HCT116 (cell line): ENCODE data around the gene ZNF558. TPM values are rescaled to one million over a fixed set of nuclear protein-coding genes. Genes with fewer than 3 reads are reported as not detected.

Experiments
- ATAC-seq: fragments of 200-7000 bp; cut with Tn5 transposase; 2 replicates; pipeline ENCODE4 v1.9.1; 2020; ENCODE audit warnings: mild to moderate bottlenecking, moderate library complexity
- BruUV-seq: library from RNA; stranded (reverse); fragments of 400-500 nt; replicated peaks from 2 replicates; lab custom pipeline; 2021; lab: Mats Ljungman, UMichigan
- CTCF ChIA-PET: fragments of 300-600 bp; sonication (Branson Sonifier 250); formaldehyde crosslinking; loops from one replicate; lab custom pipeline; 2021; ENCODE audit warnings: antibody characterized with exemption; lab: Charles Lee
- POLR2A ChIA-PET: fragments of 300-600, 350-600 bp; sonication (Branson Sonifier 250); formaldehyde crosslinking; loops from one replicate; lab custom pipeline; 2021; ENCODE audit warnings: antibody characterized with exemption; lab: Charles Lee
- RAD21 ChIA-PET, 2 experiments: fragments of 300-600 bp; sonication (Branson Sonifier 250); formaldehyde crosslinking; loops; one replicate each; lab custom pipeline; 2023; ENCODE audit warnings: low total read pairs in 2 of 2; ENCODE audit not compliant: uncharacterized antibody in 2 of 2, unreplicated experiment in 2 of 2, low non-redundant PET in 1 of 2; lab: Charles Lee
- DNase-seq: peaks from one replicate; pipeline ENCODE4 v3.0.0-alpha.2; 2010; ENCODE audit warnings: low read depth, low spot score
- H2AFZ ChIP-seq: fragments of 200-600 bp; shearing (Covaris generic), sonication (generic); 2 replicates; pipeline ENCODE4 v1.6.1; 2017; ENCODE audit warnings: low read depth, mixed run types, mixed read lengths, antibody characterized with exemption, low read length; ENCODE audit not compliant: poor library complexity, severe bottlenecking
- H3K27ac ChIP-seq: 2 replicates; pipeline ENCODE4 v1.5.1; 2012; ENCODE audit warnings: low read depth, low read length
- H3K27me3 ChIP-seq: fragments of 200-600 bp; sonication (generic); 2 replicates; pipeline ENCODE4 v1.6.1; 2016; ENCODE audit warnings: mixed run types, low read length, mixed read lengths; ENCODE audit not compliant: insufficient read depth
- H3K36me3 ChIP-seq, 2 experiments: fragments of 200-500 bp in 1 of 2; fragments of 200-600 bp in 1 of 2; sonication (Bioruptor generic) in 1 of 2; sonication (generic) in 1 of 2; 2 replicates each; pipeline versions ENCODE4 v1.5.1 to v1.6.1; 2014 to 2016; ENCODE audit warnings: low read length in 2 of 2, inconsistent platforms in 1 of 2, mixed read lengths in 1 of 2, mixed run types in 1 of 2; ENCODE audit not compliant: insufficient read depth in 2 of 2, control insufficient read depth in 1 of 2
- H3K4me1 ChIP-seq, 2 experiments: fragments of 200-600 bp in 1 of 2; sonication (generic) in 1 of 2; 2 replicates each; pipeline versions ENCODE4 v1.5.1 to v1.6.1; 2012 to 2017; ENCODE audit warnings: low read length in 2 of 2, inconsistent platforms in 1 of 2, mild to moderate bottlenecking in 1 of 2, mixed read lengths in 1 of 2, mixed run types in 1 of 2, moderate library complexity in 1 of 2; ENCODE audit not compliant: insufficient read depth in 2 of 2, control insufficient read depth in 1 of 2
- H3K4me2 ChIP-seq: fragments of 200-600 bp; sonication (generic); 2 replicates; pipeline ENCODE4 v1.6.1; 2017; ENCODE audit warnings: mixed run types, low read length, mixed read lengths
- H3K4me3 ChIP-seq, 2 experiments: fragments of 200-600 bp in 1 of 2; sonication (generic) in 1 of 2; replicated peaks in 1 of 2; 2 replicates each; pipeline ENCODE4 v1.5.1; 2011 to 2016; ENCODE audit warnings: low read length in 2 of 2, control low read depth in 1 of 2, low read depth in 1 of 2, mild to moderate bottlenecking in 1 of 2, mixed read lengths in 1 of 2, mixed run types in 1 of 2
- H3K79me2 ChIP-seq: fragments of 200-600 bp; sonication (generic); 2 replicates; pipeline ENCODE4 v1.6.1; 2017; ENCODE audit warnings: mild to moderate bottlenecking, mixed run types, low read length, moderate library complexity, mixed read lengths; ENCODE audit not compliant: insufficient read depth
- H3K9ac ChIP-seq: fragments of 200-600 bp; sonication (generic); 2 replicates; pipeline ENCODE4 v1.6.1; 2016; ENCODE audit warnings: low read length, mixed read lengths
- H3K9me2 ChIP-seq: fragments of 200-600 bp; sonication (generic), shearing (Covaris generic); 2 replicates; pipeline ENCODE4 v1.6.1; 2017; ENCODE audit warnings: mixed run types, mild to moderate bottlenecking, moderate library complexity; ENCODE audit not compliant: insufficient read depth
- H3K9me3 ChIP-seq, 2 experiments: fragments of 200-500 bp in 1 of 2; fragments of 200-600 bp in 1 of 2; sonication (Bioruptor generic) in 1 of 2; sonication (generic) in 1 of 2; 2 replicates each; pipeline ENCODE4 v1.6.1; 2014 to 2017; ENCODE audit warnings: low read length in 2 of 2, mixed read lengths in 2 of 2, inconsistent platforms in 1 of 2, low read depth in 1 of 2, mild to moderate bottlenecking in 1 of 2, mixed run types in 1 of 2, moderate library complexity in 1 of 2; ENCODE audit not compliant: control insufficient read depth in 1 of 2, insufficient read depth in 1 of 2
- H4K20me1 ChIP-seq: fragments of 200-600 bp; sonication (generic), shearing (Covaris generic); 2 replicates; pipeline ENCODE4 v1.6.1; 2017; ENCODE audit warnings: mixed run types, mild to moderate bottlenecking, moderate library complexity; ENCODE audit not compliant: insufficient read depth
- CBX3 ChIP-seq: IDR thresholded peaks from 2 replicates; pipeline ENCODE4 v1.6.1; 2012; ENCODE audit warnings: low read depth
- CTCF ChIP-seq, 3 experiments: fragments of 200-600 bp in 1 of 3; sonication (generic) in 1 of 3; IDR thresholded peaks in 2 of 3; conservative IDR thresholded peaks in 1 of 3; 2 replicates each; pipeline ENCODE4 v1.5.1; 2012 to 2017; ENCODE audit warnings: low read depth in 2 of 3, low read length in 2 of 3, antibody characterized with exemption in 1 of 3, borderline replicate concordance in 1 of 3, control low read depth in 1 of 3, mild to moderate bottlenecking in 1 of 3, mixed read lengths in 1 of 3, mixed run types in 1 of 3, moderate library complexity in 1 of 3; ENCODE audit not compliant: insufficient read depth in 1 of 3
- ELF1 ChIP-seq: IDR thresholded peaks from 2 replicates; pipeline ENCODE4 v1.6.1; 2012; ENCODE audit warnings: low read depth, borderline replicate concordance
- EZH2 ChIP-seq: fragments of 200-600 bp; sonication (generic); IDR thresholded peaks from 2 replicates; pipeline ENCODE4 v1.6.1; 2017; ENCODE audit warnings: antibody characterized with exemption, mixed run types
- EZH2phosphoT487 ChIP-seq: fragments of 200-600 bp; IDR thresholded peaks from 2 replicates; pipeline ENCODE4 v1.6.1; 2018; ENCODE audit warnings: antibody characterized with exemption, borderline replicate concordance
- FOSL1 ChIP-seq: IDR thresholded peaks from 2 replicates; pipeline ENCODE4 v1.6.1; 2012; ENCODE audit warnings: low read depth
- JUND ChIP-seq: IDR thresholded peaks from 2 replicates; pipeline ENCODE4 v1.6.1; 2012
- MAX ChIP-seq: IDR thresholded peaks from 2 replicates; pipeline ENCODE4 v1.6.1; 2012
- POLR2A ChIP-seq: IDR thresholded peaks from 2 replicates; pipeline ENCODE4 v1.7.0; 2011; ENCODE audit warnings: borderline replicate concordance; ENCODE audit not compliant: insufficient read depth, insufficient read length; ENCODE audit errors: extremely low read depth
- POLR2AphosphoS5 ChIP-seq: IDR thresholded peaks from 2 replicates; pipeline ENCODE4 v1.6.1; 2011; ENCODE audit warnings: mild to moderate bottlenecking, low read depth, low read length, moderate library complexity
- RAD21 ChIP-seq: IDR thresholded peaks from 2 replicates; pipeline ENCODE4 v1.6.1; 2012; ENCODE audit warnings: low read depth, mild to moderate bottlenecking
- REST ChIP-seq: IDR thresholded peaks from 2 replicates; pipeline ENCODE4 v1.6.1; 2012; ENCODE audit warnings: low read depth
- TCF7L2 ChIP-seq: IDR thresholded peaks from 2 replicates; pipeline ENCODE4 v1.7.0; 2011; ENCODE audit warnings: borderline replicate concordance, inconsistent platforms; ENCODE audit not compliant: insufficient read depth, insufficient read length; ENCODE audit errors: extremely low read depth
- YY1 ChIP-seq: IDR thresholded peaks from 2 replicates; pipeline ENCODE4 v1.6.1; 2011; ENCODE audit warnings: low read length, low read depth, moderate library complexity, mild to moderate bottlenecking; ENCODE audit not compliant: insufficient replicate concordance; ENCODE audit errors: extremely low read depth
- ZFX ChIP-seq: fragments of 450-650 bp; IDR thresholded peaks from 2 replicates; pipeline ENCODE4 v1.6.1; 2017
- intact Hi-C: fragments of 100-400 bp; cut with micrococcal nuclease; formaldehyde crosslinking; loops from 2 replicates; pipeline ENCODE4 v1.10.0; 2022
- total RNA-seq: library from RNA; stranded (reverse); gene quantifications from one replicate; pipeline ENCODE4 v1.2.1, GENCODE V29; 2021; ENCODE audit not compliant: unreplicated experiment

ZNF558 gene
- total RNA-seq, 1 experiment from 2014 or later, result 34.2 TPM

GRCh38 chr19:8835446-8835845 lies 3.3 kb upstream of the ZNF558 start:
- no peaks in the 10 kb centered on the region for H3K27me3 ChIP-seq
- H3K79me2 ChIP-seq, result no peaks in the 10 kb centered on the region
- H3K4me2 ChIP-seq, result no peak overlapping the region
- no TSS peak for BruUV-seq
- H3K4me1 ChIP-seq, result peaks cover 5 to 19% of the 10 kb centered on the region in 2 experiments; a peak in 2 of 4 replicates
- ATAC-seq, result no peak
- no peaks in the 10 kb centered on the region for H3K9me3 ChIP-seq
- H3K4me3 ChIP-seq, result no peak overlapping the region
- no peaks in the 10 kb centered on the region for H4K20me1 ChIP-seq
- ChIA-PET RAD21 (no interaction called here), CTCF (no interaction called here), POLR2A (no interaction called here)
- no peaks in the 10 kb centered on the region for H3K36me3 ChIP-seq
- no peak overlapping the region for H2AFZ ChIP-seq
- no peak overlapping the region for H3K9ac ChIP-seq
- DNase-seq, result no peak
- no peaks in the 10 kb centered on the region for H3K9me2 ChIP-seq
- no peak overlapping the region for H3K27ac ChIP-seq
- TF ChIP-seq POLR2A (no peak), MAX (no peak), ZFX (no peak), POLR2AphosphoS5 (no peak), TCF7L2 (no peak), FOSL1 (no peak), RAD21 (no peak)
- intact Hi-C loops, result loop anchor here (10.0 kb wide), 2 partner anchors 149 to 179 kb away; partner anchors contain the start of gene MUC16

GRCh38 chr19:8831832-8832131 lies 322 bp downstream of the ZNF558 start:
- H3K36me3 ChIP-seq, result no peaks in the 10 kb centered on the region
- CTCF ChIA-PET, result no interaction called here
- intact Hi-C loops, result loop anchor here (2.0 to 10.0 kb wide), 3 partner anchors 153 to 243 kb away; partner anchors contain the start of gene MUC16
- TF ChIP-seq EZH2phosphoT487 (no peak), ELF1 (no peak), REST (no peak), RAD21 (no peak), EZH2 (no peak), CBX3 (no peak), MAX (no peak), JUND (no peak), POLR2A (no peak), TCF7L2 (no peak), CTCF (IDR thresholded peaks at IDR 0.05 in 2 of 3, conservative IDR thresholded peaks at IDR 0.05 in 1 of 3; ENCODE audit: borderline replicate concordance in 1 of 3, insufficient read depth in 1 of 3, low read depth in 2 of 3, low read length in 2 of 3) (no peak), ZFX (no peak), YY1 (no peak)

More at GRCh38 chr19:8831832-8832131, 322 bp downstream of the ZNF558 start:
- no peaks in the 10 kb centered on the region for H3K27me3 ChIP-seq
- no peaks in the 10 kb centered on the region for H3K79me2 ChIP-seq
- no peaks in the 10 kb centered on the region for H3K9me3 ChIP-seq
- H2AFZ ChIP-seq, result no peak overlapping the region
- ATAC-seq, result peak; percentile 21
- peak overlapping the region; percentile 98 for H3K4me2 ChIP-seq
- POLR2A ChIA-PET, result no interaction called here
- no TSS peak for BruUV-seq
- RAD21 ChIA-PET, result no interaction called here
- no peaks in the 10 kb centered on the region for H4K20me1 ChIP-seq
- H3K4me3 ChIP-seq, result peak overlapping the region; percentile 58 to 95
- peak overlapping the region; percentile 89 for H3K27ac ChIP-seq
- H3K9me2 ChIP-seq, result no peaks in the 10 kb centered on the region
- peaks cover 5 to 19% of the 10 kb centered on the region in 2 experiments; a peak in 2 of 4 replicates for H3K4me1 ChIP-seq
- H3K9ac ChIP-seq, result peak overlapping the region; percentile 93
- DNase-seq, result no peak
